ENCODE data around the gene ADGRG4.
"Not testable (repeated sequence)": the region's sequence is repeated elsewhere in the genome, so short reads cannot be mapped to it uniquely, and the experiment has no call there.

Gene ADGRG4

DNA sequence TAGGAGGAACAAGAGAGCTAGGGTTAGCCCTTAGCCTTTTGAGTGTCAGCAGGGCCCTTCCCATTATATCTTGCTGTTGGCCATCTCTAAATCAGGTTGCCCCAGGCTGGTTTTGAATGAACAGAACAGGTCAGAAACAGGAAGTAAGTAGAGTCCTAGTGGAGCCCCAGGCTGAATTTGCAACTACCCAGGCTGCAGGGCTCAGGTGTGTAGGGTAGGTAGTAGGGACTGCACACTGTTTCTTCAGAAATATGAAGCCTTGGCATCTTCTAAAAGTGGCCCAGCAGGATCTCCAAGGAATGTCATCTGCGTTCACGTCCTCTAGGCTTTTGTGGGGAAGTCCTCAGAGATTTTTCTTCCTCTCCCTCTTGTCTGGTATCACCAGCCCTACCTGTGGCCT lies 90.2 kb downstream of the ADGRG4 start:
- H3K4me3 ChIP-seq (ENCODE audit: low read depth in 1 of 2, low read length in 2 of 2) = no peak overlapping the region
- no peaks in the 10 kb centered on the region for H3K36me3 ChIP-seq (ENCODE audit: insufficient read depth, low read length)
- no peak overlapping the region for H3K27ac ChIP-seq (ENCODE audit: low read depth, low read length)
- H3K27me3 ChIP-seq (ENCODE audit: control insufficient read depth in 1 of 2, insufficient read depth in 2 of 2, low read length in 2 of 2) = no peaks in the 10 kb centered on the region
- no peaks in the 10 kb centered on the region for H3K9me3 ChIP-seq (ENCODE audit: low read length)
- H3K4me1 ChIP-seq (ENCODE audit: insufficient read depth, low read length) = no peaks in the 10 kb centered on the region
- no peak overlapping the region for H3K9ac ChIP-seq (ENCODE audit: low read length)

DNA sequence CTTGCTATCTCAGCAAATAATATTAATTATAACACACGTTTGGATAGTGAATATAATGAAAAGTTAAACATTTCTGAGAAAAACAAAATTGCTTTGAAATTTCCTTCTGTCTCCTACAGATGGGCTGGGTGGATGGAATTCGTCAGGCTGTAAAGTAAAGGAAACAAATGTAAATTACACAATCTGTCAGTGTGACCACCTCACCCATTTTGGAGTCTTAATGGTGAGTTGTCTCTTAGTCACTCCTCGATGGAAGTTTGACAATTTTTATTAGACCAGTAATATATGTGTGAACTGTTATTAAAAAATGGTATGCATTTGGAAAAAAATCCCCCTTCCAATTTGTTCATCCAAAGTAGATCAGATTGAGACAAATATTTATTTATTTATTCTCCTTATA lies 94.5 kb downstream of the ADGRG4 start:
- Histone ChIP-seq H3K27me3 (ENCODE audit: control insufficient read depth in 1 of 2, insufficient read depth in 2 of 2, low read length in 2 of 2) (no peaks in the 10 kb centered on the region), H3K4me1 (ENCODE audit: insufficient read depth, low read length) (no peaks in the 10 kb centered on the region), H3K9me3 (ENCODE audit: low read length) (no peaks in the 10 kb centered on the region), H3K9ac (ENCODE audit: low read length) (no peak overlapping the region), H3K4me3 (ENCODE audit: low read depth in 1 of 2, low read length in 2 of 2) (no peak overlapping the region), H3K27ac (ENCODE audit: low read depth, low read length) (no peak overlapping the region), H3K36me3 (ENCODE audit: insufficient read depth, low read length) (no peaks in the 10 kb centered on the region)

- no peaks in the 10 kb centered on the region for H3K9me3 ChIP-seq (ENCODE audit: low read length)
- no peak overlapping the region for H3K27ac ChIP-seq (ENCODE audit: low read depth, low read length)
- H3K27me3 ChIP-seq (ENCODE audit: control insufficient read depth in 1 of 2, insufficient read depth in 2 of 2, low read length in 2 of 2) = no peaks in the 10 kb centered on the region
- no peak overlapping the region for H3K4me3 ChIP-seq (ENCODE audit: low read depth in 1 of 2, low read length in 2 of 2)
- H3K4me1 ChIP-seq (ENCODE audit: insufficient read depth, low read length) = no peaks in the 10 kb centered on the region
- H3K9ac ChIP-seq (ENCODE audit: low read length) = no peak overlapping the region
- H3K36me3 ChIP-seq (ENCODE audit: insufficient read depth, low read length) = no peaks in the 10 kb centered on the region
Observed at GRCh38 chrX:136397001-136397400, 96.2 kb downstream of the ADGRG4 start.

GRCh38 chrX:136405126-136405525 lies 104.4 kb downstream of the ADGRG4 start:
- H3K27me3 ChIP-seq (ENCODE audit: control insufficient read depth in 1 of 2, insufficient read depth in 2 of 2, low read length in 2 of 2) = peaks cover 0 to 5% of the 10 kb centered on the region in 2 donors
- no peak overlapping the region for H3K27ac ChIP-seq (ENCODE audit: low read depth, low read length)
- H3K36me3 ChIP-seq (ENCODE audit: insufficient read depth, low read length) = no peaks in the 10 kb centered on the region
- H3K4me1 ChIP-seq (ENCODE audit: insufficient read depth, low read length) = no peaks in the 10 kb centered on the region
- H3K9me3 ChIP-seq (ENCODE audit: low read length) = no peaks in the 10 kb centered on the region
- H3K4me3 ChIP-seq (ENCODE audit: low read depth in 1 of 2, low read length in 2 of 2) = no peak overlapping the region
- no peak overlapping the region for H3K9ac ChIP-seq (ENCODE audit: low read length)

DNA sequence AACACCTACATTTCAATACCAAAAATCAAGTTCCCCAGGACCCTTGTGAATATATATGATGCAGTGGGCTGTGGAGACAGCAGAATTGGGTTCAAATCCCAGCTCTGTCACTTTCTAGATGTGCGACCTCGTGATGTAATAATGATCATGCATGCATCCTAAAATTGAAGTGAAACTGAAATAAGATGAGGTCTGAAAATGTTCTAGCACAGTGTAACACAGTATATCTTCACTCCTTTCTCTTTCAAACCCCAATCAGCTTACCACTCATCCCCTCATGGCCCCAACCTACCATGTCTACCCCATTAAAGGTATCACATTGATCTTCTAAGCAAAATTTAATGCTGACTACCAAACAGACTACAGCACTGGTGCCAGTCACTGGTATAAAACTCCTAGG lies 117.0 kb downstream of the ADGRG4 start:
- H3K4me1 ChIP-seq (ENCODE audit: insufficient read depth, low read length) = no peaks in the 10 kb centered on the region
- H3K27me3 ChIP-seq (ENCODE audit: control insufficient read depth in 1 of 2, insufficient read depth in 2 of 2, low read length in 2 of 2) = peaks cover 0 to 4% of the 10 kb centered on the region in 2 donors

GRCh38 chrX:136421338-136421737 lies 120.6 kb downstream of the ADGRG4 start:
- Histone ChIP-seq H3K4me1 (ENCODE audit: insufficient read depth, low read length) (no peaks in the 10 kb centered on the region), H3K36me3 (ENCODE audit: insufficient read depth, low read length) (no peaks in the 10 kb centered on the region), H3K9me3 (ENCODE audit: low read length) (no peaks in the 10 kb centered on the region), H3K27me3 (ENCODE audit: control insufficient read depth in 1 of 2, insufficient read depth in 2 of 2, low read length in 2 of 2) (peaks cover 0 to 4% of the 10 kb centered on the region in 2 donors), H3K9ac (ENCODE audit: low read length) (no peak overlapping the region), H3K4me3 (ENCODE audit: low read depth in 1 of 2, low read length in 2 of 2) (no peak overlapping the region), H3K27ac (ENCODE audit: low read depth, low read length) (no peak overlapping the region)

More for the DNA sequence above, 117.0 kb downstream of the ADGRG4 start:
- Histone ChIP-seq H3K9me3 (ENCODE audit: low read length) (no peaks in the 10 kb centered on the region), H3K27ac (ENCODE audit: low read depth, low read length) (no peak overlapping the region), H3K9ac (ENCODE audit: low read length) (no peak overlapping the region), H3K4me3 (ENCODE audit: low read depth in 1 of 2, low read length in 2 of 2) (no peak overlapping the region), H3K36me3 (ENCODE audit: insufficient read depth, low read length) (no peaks in the 10 kb centered on the region)

DNA sequence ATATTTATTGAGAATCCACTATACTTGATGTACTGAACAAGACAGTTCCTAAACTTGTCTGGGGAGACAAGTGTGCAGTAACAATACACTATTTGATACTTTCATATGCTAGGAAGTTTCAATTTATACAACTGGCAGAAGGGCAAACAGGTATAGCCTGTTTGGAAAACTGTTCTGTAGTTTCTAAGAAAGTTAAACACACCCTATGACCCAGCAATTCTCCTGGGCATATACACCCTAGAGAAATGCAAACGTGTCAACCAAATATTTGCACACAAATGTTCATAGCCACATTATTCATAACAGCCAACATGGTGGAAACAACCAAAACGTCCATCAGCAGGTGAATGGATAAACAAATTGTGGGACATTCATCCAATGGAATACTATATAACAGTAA lies 123.0 kb downstream of the ADGRG4 start:
- H3K27me3 ChIP-seq (ENCODE audit: control insufficient read depth in 1 of 2, insufficient read depth in 2 of 2, low read length in 2 of 2) = peaks cover 0 to 4% of the 10 kb centered on the region in 2 donors
- H3K9ac ChIP-seq (ENCODE audit: low read length) = no peak overlapping the region
- no peak overlapping the region for H3K4me3 ChIP-seq (ENCODE audit: low read depth in 1 of 2, low read length in 2 of 2)
- H3K27ac ChIP-seq (ENCODE audit: low read depth, low read length) = no peak overlapping the region
- no peaks in the 10 kb centered on the region for H3K36me3 ChIP-seq (ENCODE audit: insufficient read depth, low read length)
- no peaks in the 10 kb centered on the region for H3K9me3 ChIP-seq (ENCODE audit: low read length)
- no peaks in the 10 kb centered on the region for H3K4me1 ChIP-seq (ENCODE audit: insufficient read depth, low read length)

DNA sequence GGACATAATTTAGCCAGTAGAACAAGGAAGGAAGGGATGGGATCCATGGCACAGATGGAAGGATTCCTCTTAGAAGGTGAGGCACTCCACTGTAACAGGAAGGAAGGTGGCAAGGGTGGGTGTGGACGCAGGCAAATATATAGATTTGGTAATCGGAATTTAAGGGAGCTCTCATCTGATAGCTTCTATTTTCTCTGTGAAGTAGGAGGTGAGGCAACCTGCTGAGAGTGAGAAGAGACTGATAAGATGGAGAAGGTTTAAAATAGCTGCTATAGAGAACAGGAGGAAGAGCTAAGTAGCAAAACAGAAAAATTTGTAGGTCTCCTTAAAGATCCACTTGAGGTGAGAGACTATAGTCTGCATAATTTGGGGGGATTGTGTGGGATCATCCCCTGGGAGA lies 125.2 kb downstream of the ADGRG4 start:
- Histone ChIP-seq H3K27ac (ENCODE audit: low read depth, low read length) (no peak overlapping the region), H3K9ac (ENCODE audit: low read length) (no peak overlapping the region), H3K36me3 (ENCODE audit: insufficient read depth, low read length) (no peaks in the 10 kb centered on the region), H3K27me3 (ENCODE audit: control insufficient read depth in 1 of 2, insufficient read depth in 2 of 2, low read length in 2 of 2) (no peaks in the 10 kb centered on the region), H3K4me1 (ENCODE audit: insufficient read depth, low read length) (no peaks in the 10 kb centered on the region), H3K4me3 (ENCODE audit: low read depth in 1 of 2, low read length in 2 of 2) (no peak overlapping the region), H3K9me3 (ENCODE audit: low read length) (no peaks in the 10 kb centered on the region)

DNA sequence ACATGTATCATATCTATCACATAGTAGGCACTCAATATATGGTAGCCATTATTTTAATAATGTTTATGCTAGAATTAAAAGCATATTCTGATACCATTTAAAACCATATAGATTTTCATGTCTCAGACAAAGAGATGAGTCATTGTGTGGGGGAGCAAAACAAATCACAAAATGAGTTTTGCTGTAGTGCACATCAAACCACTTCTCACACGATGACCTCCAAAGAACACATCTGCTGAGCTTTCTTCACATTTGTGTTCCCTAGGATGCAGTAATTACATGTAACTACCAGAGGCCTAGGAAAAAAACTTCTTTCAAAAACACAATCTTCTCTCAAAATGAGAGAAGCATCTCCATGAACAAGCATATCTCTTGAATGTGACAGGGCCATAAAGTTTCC lies 130.9 kb downstream of the ADGRG4 start:
- no peak overlapping the region for H3K9ac ChIP-seq (ENCODE audit: low read length)
- no peak overlapping the region for H3K27ac ChIP-seq (ENCODE audit: low read depth, low read length)
- H3K9me3 ChIP-seq (ENCODE audit: low read length) = no peaks in the 10 kb centered on the region
- H3K4me3 ChIP-seq (ENCODE audit: low read depth in 1 of 2, low read length in 2 of 2) = no peak overlapping the region
- H3K27me3 ChIP-seq (ENCODE audit: control insufficient read depth in 1 of 2, insufficient read depth in 2 of 2, low read length in 2 of 2) = no peaks in the 10 kb centered on the region
- no peaks in the 10 kb centered on the region for H3K4me1 ChIP-seq (ENCODE audit: insufficient read depth, low read length)
- no peaks in the 10 kb centered on the region for H3K36me3 ChIP-seq (ENCODE audit: insufficient read depth, low read length)

- H3K9ac ChIP-seq (ENCODE audit: low read length) = no peak overlapping the region
- H3K36me3 ChIP-seq (ENCODE audit: insufficient read depth, low read length) = no peaks in the 10 kb centered on the region
- no peak overlapping the region for H3K4me3 ChIP-seq (ENCODE audit: low read depth in 1 of 2, low read length in 2 of 2)
- no peaks in the 10 kb centered on the region for H3K4me1 ChIP-seq (ENCODE audit: insufficient read depth, low read length)
- no peaks in the 10 kb centered on the region for H3K9me3 ChIP-seq (ENCODE audit: low read length)
- H3K27ac ChIP-seq (ENCODE audit: low read depth, low read length) = no peak overlapping the region
- no peaks in the 10 kb centered on the region for H3K27me3 ChIP-seq (ENCODE audit: control insufficient read depth in 1 of 2, insufficient read depth in 2 of 2, low read length in 2 of 2)
Observed at GRCh38 chrX:136437774-136438173, 137.0 kb downstream of the ADGRG4 start.

GRCh38 chrX:136438192-136438591 lies 137.4 kb downstream of the ADGRG4 start:
- H3K4me3 ChIP-seq (ENCODE audit: low read depth in 1 of 2, low read length in 2 of 2) = no peak overlapping the region
- H3K9ac ChIP-seq (ENCODE audit: low read length) = no peak overlapping the region
- no peaks in the 10 kb centered on the region for H3K36me3 ChIP-seq (ENCODE audit: insufficient read depth, low read length)
- no peaks in the 10 kb centered on the region for H3K9me3 ChIP-seq (ENCODE audit: low read length)
- H3K27me3 ChIP-seq (ENCODE audit: control insufficient read depth in 1 of 2, insufficient read depth in 2 of 2, low read length in 2 of 2) = no peaks in the 10 kb centered on the region
- H3K4me1 ChIP-seq (ENCODE audit: insufficient read depth, low read length) = no peaks in the 10 kb centered on the region
- no peak overlapping the region for H3K27ac ChIP-seq (ENCODE audit: low read depth, low read length)

DNA sequence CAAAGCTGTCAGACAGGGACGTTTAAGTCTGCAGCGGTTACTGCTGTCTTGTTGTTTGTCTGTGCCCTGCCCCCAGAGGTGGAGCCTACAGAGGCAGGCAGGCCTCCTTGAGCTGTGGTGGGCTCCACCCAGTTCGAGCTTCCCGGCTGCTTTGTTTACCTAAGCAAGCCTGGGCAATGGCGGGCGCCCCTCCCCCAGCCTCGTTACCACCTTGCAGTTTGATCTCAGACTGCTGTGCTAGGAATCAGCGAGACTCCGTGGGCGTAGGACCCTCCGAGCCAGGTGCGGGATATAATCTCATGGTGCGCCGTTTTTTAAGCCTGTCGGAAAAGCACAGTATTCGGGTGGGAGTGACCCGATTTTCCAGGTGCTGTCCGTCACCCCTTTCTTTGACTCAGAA lies 144.9 kb downstream of the ADGRG4 start:
- H3K27me3 ChIP-seq (ENCODE audit: control insufficient read depth in 1 of 2, insufficient read depth in 2 of 2, low read length in 2 of 2); H3K9ac ChIP-seq (ENCODE audit: low read length); H3K9me3 ChIP-seq (ENCODE audit: low read length): not testable (repeated sequence)

More for the DNA sequence above, 144.9 kb downstream of the ADGRG4 start:
- not testable (repeated sequence) for H3K36me3 ChIP-seq (ENCODE audit: insufficient read depth, low read length); H3K4me1 ChIP-seq (ENCODE audit: insufficient read depth, low read length); H3K27ac ChIP-seq (ENCODE audit: low read depth, low read length); H3K4me3 ChIP-seq (ENCODE audit: low read depth in 1 of 2, low read length in 2 of 2)

Measured in muscle layer of colon (tissue), 2 donors.